ENCODE data around the gene FRMD4A. TPM values are rescaled to one million over a fixed set of nuclear protein-coding genes. Genes with fewer than 3 reads are reported as not detected.
A peak's percentile ranks its signal among the peaks of the same experiment; 100 is the strongest.

Gene FRMD4A
- total RNA-seq, 2 experiments from 2014 or later = 0.88 to 1.4 TPM

- H3K27ac Mint-ChIP-seq = no peak overlapping the region
- POLR2A ChIA-PET = no interaction called here
- DNase-seq (no peak), ATAC-seq (ENCODE audit: low read depth) (no peak)
- H3K4me1 Mint-ChIP-seq = no peaks in the 10 kb centered on the region
- H3K4me3 Mint-ChIP-seq = no peak overlapping the region
- H3K9me3 Mint-ChIP-seq = no peaks in the 10 kb centered on the region
- no peaks in the 10 kb centered on the region for H3K27me3 Mint-ChIP-seq
- H3K36me3 Mint-ChIP-seq = no peaks in the 10 kb centered on the region
Observed at GRCh38 chr10:13673156-13673555, 657.6 kb downstream of the FRMD4A start.

- no peaks in the 10 kb centered on the region for H3K9me3 Mint-ChIP-seq
- POLR2A ChIA-PET = no interaction called here
- H3K4me1 Mint-ChIP-seq = no peaks in the 10 kb centered on the region
- no peak for DNase-seq
- no peak overlapping the region for H3K27ac Mint-ChIP-seq
- no peak overlapping the region for H3K4me3 Mint-ChIP-seq
- H3K36me3 Mint-ChIP-seq = no peaks in the 10 kb centered on the region
- no peaks in the 10 kb centered on the region for H3K27me3 Mint-ChIP-seq
- no peak for ATAC-seq (ENCODE audit: low read depth)
Observed at GRCh38 chr10:13672548-13672947, 658.2 kb downstream of the FRMD4A start.

GRCh38 chr10:13671904-13672303 lies 658.8 kb downstream of the FRMD4A start:
- no peak for ATAC-seq (ENCODE audit: low read depth)
- no peaks in the 10 kb centered on the region for H3K4me1 Mint-ChIP-seq
- no peaks in the 10 kb centered on the region for H3K36me3 Mint-ChIP-seq
- no peak overlapping the region for H3K27ac Mint-ChIP-seq
- DNase-seq = no peak
- POLR2A ChIA-PET = no interaction called here
- H3K27me3 Mint-ChIP-seq = no peaks in the 10 kb centered on the region
- H3K9me3 Mint-ChIP-seq = no peaks in the 10 kb centered on the region
- no peak overlapping the region for H3K4me3 Mint-ChIP-seq

- Mint-ChIP-seq H3K9me3 (no peaks in the 10 kb centered on the region), H3K36me3 (no peaks in the 10 kb centered on the region), H3K27ac (no peak overlapping the region), H3K4me1 (no peaks in the 10 kb centered on the region), H3K4me3 (no peak overlapping the region), H3K27me3 (no peaks in the 10 kb centered on the region)
- POLR2A ChIA-PET = no interaction called here
- no peak for DNase-seq
- no peak for ATAC-seq (ENCODE audit: low read depth)
Observed at GRCh38 chr10:13670311-13670710, 660.4 kb downstream of the FRMD4A start.

GRCh38 chr10:13669901-13670300 lies 660.8 kb downstream of the FRMD4A start:
- POLR2A ChIA-PET = no interaction called here

GRCh38 chr10:13669182-13669855 lies 661.4 kb downstream of the FRMD4A start:
- no peaks in the 10 kb centered on the region for H3K9me3 Mint-ChIP-seq
- no peak overlapping the region for H3K27ac Mint-ChIP-seq
- no peaks in the 10 kb centered on the region for H3K36me3 Mint-ChIP-seq
- no peak overlapping the region for H3K4me3 Mint-ChIP-seq
- peaks cover 4% of the 10 kb centered on the region for H3K27me3 Mint-ChIP-seq
- ATAC-seq (ENCODE audit: low read depth) = no peak
- no peaks in the 10 kb centered on the region for H3K4me1 Mint-ChIP-seq
- DNase-seq = no peak
- POLR2A ChIA-PET = interaction anchor here (0.7 kb wide), 1 partner anchor 742 kb away, joined by 3 read pairs; no protein-coding TSS in a partner anchor

More at GRCh38 chr10:13669901-13670300, 660.8 kb downstream of the FRMD4A start:
- no peak for DNase-seq
- no peak for ATAC-seq (ENCODE audit: low read depth)
- Mint-ChIP-seq H3K9me3 (no peaks in the 10 kb centered on the region), H3K4me1 (no peaks in the 10 kb centered on the region), H3K4me3 (no peak overlapping the region), H3K27me3 (no peaks in the 10 kb centered on the region), H3K27ac (no peak overlapping the region), H3K36me3 (no peaks in the 10 kb centered on the region)

- ATAC-seq (ENCODE audit: low read depth) = no peak
- H3K36me3 Mint-ChIP-seq = no peaks in the 10 kb centered on the region
- H3K27ac Mint-ChIP-seq = no peak overlapping the region
- no peak overlapping the region for H3K4me3 Mint-ChIP-seq
- H3K27me3 Mint-ChIP-seq = peaks cover 7% of the 10 kb centered on the region
- no peak for DNase-seq
- no peaks in the 10 kb centered on the region for H3K4me1 Mint-ChIP-seq
- no peaks in the 10 kb centered on the region for H3K9me3 Mint-ChIP-seq
- POLR2A ChIA-PET = no interaction called here
Observed at GRCh38 chr10:13668126-13668525, 662.6 kb downstream of the FRMD4A start.

- DNase-seq (no peak), ATAC-seq (ENCODE audit: low read depth) (no peak)
- POLR2A ChIA-PET = no interaction called here
- Mint-ChIP-seq H3K27me3 (peaks cover 10% of the 10 kb centered on the region), H3K4me1 (peaks cover 2% of the 10 kb centered on the region), H3K9me3 (no peaks in the 10 kb centered on the region), H3K4me3 (no peak overlapping the region), H3K27ac (no peak overlapping the region), H3K36me3 (no peaks in the 10 kb centered on the region)
Observed at GRCh38 chr10:13665516-13666262, 665.0 kb downstream of the FRMD4A start.

- peaks cover 10% of the 10 kb centered on the region for H3K27me3 Mint-ChIP-seq
- H3K9me3 Mint-ChIP-seq = no peaks in the 10 kb centered on the region
- DNase-seq = no peak
- no peak overlapping the region for H3K4me3 Mint-ChIP-seq
- H3K36me3 Mint-ChIP-seq = no peaks in the 10 kb centered on the region
- peaks cover 14% of the 10 kb centered on the region for H3K4me1 Mint-ChIP-seq
- no peak overlapping the region for H3K27ac Mint-ChIP-seq
- POLR2A ChIA-PET = no interaction called here
- ATAC-seq (ENCODE audit: low read depth) = no peak
Observed at GRCh38 chr10:13661256-13661655, 669.5 kb downstream of the FRMD4A start.

GRCh38 chr10:13660551-13660920 lies 670.2 kb downstream of the FRMD4A start:
- Mint-ChIP-seq H3K4me1 (peaks cover 14% of the 10 kb centered on the region), H3K4me3 (no peak overlapping the region), H3K27me3 (peaks cover 10% of the 10 kb centered on the region), H3K9me3 (no peaks in the 10 kb centered on the region), H3K36me3 (no peaks in the 10 kb centered on the region), H3K27ac (no peak overlapping the region)
- DNase-seq (no peak), ATAC-seq (ENCODE audit: low read depth) (no peak)
- POLR2A ChIA-PET = interaction anchor here (0.6 kb wide), 1 partner anchor 348 kb away, joined by 3 read pairs; no protein-coding TSS in a partner anchor

- Mint-ChIP-seq H3K4me1 (peaks cover 14% of the 10 kb centered on the region), H3K9me3 (no peaks in the 10 kb centered on the region), H3K27me3 (peaks cover 10% of the 10 kb centered on the region), H3K36me3 (no peaks in the 10 kb centered on the region), H3K4me3 (peak overlapping the region; percentile 16), H3K27ac (no peak overlapping the region)
- POLR2A ChIA-PET = interaction anchor here (0.6 to 0.9 kb wide), 2 partner anchors 127 to 348 kb away, joined by 3 read pairs; no protein-coding TSS in a partner anchor
- DNase-seq = peak; percentile 77
- peak; percentile 37 for ATAC-seq (ENCODE audit: low read depth)
Observed at GRCh38 chr10:13659887-13660550, 670.7 kb downstream of the FRMD4A start.

- peak overlapping the region; percentile 35 for H3K4me3 Mint-ChIP-seq
- H3K36me3 Mint-ChIP-seq = no peaks in the 10 kb centered on the region
- peak overlapping the region; percentile 21 for H3K27ac Mint-ChIP-seq
- ATAC-seq (ENCODE audit: low read depth) (no peak), DNase-seq (peak; percentile 45)
- peaks cover 6% of the 10 kb centered on the region for H3K27me3 Mint-ChIP-seq
- peaks cover 14% of the 10 kb centered on the region for H3K4me1 Mint-ChIP-seq
- POLR2A ChIA-PET = interaction anchor here (0.9 kb wide), 1 partner anchor 128 kb away, joined by 3 read pairs; no protein-coding TSS in a partner anchor
- H3K9me3 Mint-ChIP-seq = no peaks in the 10 kb centered on the region
Observed at GRCh38 chr10:13658871-13659685, 671.6 kb downstream of the FRMD4A start.

- no peaks in the 10 kb centered on the region for H3K36me3 Mint-ChIP-seq
- no peaks in the 10 kb centered on the region for H3K9me3 Mint-ChIP-seq
- peaks cover 14% of the 10 kb centered on the region for H3K4me1 Mint-ChIP-seq
- ATAC-seq (ENCODE audit: low read depth) (peak; percentile 71), DNase-seq (peak; percentile 40)
- peaks cover 3% of the 10 kb centered on the region for H3K27me3 Mint-ChIP-seq
- H3K4me3 Mint-ChIP-seq = peak overlapping the region; percentile 23
- H3K27ac Mint-ChIP-seq = peak overlapping the region; percentile 45
- POLR2A ChIA-PET = no interaction called here
Observed at GRCh38 chr10:13658264-13658663, 672.5 kb downstream of the FRMD4A start.

Data from activated naive CD8-positive, alpha-beta T cell treated with anti-CD3 and anti-CD28 coated beads, Interleukin-2, amount 10 ng/mL, durations not matched to agents 7 days and 5 days (primary cell).